ENCODE results near the gene TSHZ2. TPM values are rescaled to one million over a fixed set of nuclear protein-coding genes. Genes with fewer than 3 reads are reported as not detected.

The TSHZ2 gene
- total RNA-seq, 1 donor from 2014 or later: 12.6 TPM

GRCh38 chr20:53492212-53492611 lies 520.1 kb downstream of the TSHZ2 start:
- ATAC-seq (no peak), DNase-seq (no peak)
- H3K9me3 ChIP-seq: no peaks in the 10 kb centered on the region
- no peaks in the 10 kb centered on the region for H3K4me1 ChIP-seq
- no peak overlapping the region for H3K27ac ChIP-seq
- no peaks in the 10 kb centered on the region for H3K27me3 ChIP-seq (ENCODE audit: low read depth)
- no peaks in the 10 kb centered on the region for H3K36me3 ChIP-seq
- no peak overlapping the region for H3K4me3 ChIP-seq
- no peak for TF ChIP-seq CTCF (IDR thresholded peaks at IDR 0.05)
- intact Hi-C loops (cut with DNase I): no loop called here

GRCh38 chr20:53493311-53493857 lies 521.2 kb downstream of the TSHZ2 start:
- no peaks in the 10 kb centered on the region for H3K4me1 ChIP-seq
- intact Hi-C loops (cut with DNase I): no loop called here
- TF ChIP-seq CTCF (IDR thresholded peaks at IDR 0.05): peak; percentile 12

GRCh38 chr20:53494753-53495152 lies 522.6 kb downstream of the TSHZ2 start:
- Histone ChIP-seq H3K36me3 (no peaks in the 10 kb centered on the region), H3K27ac (no peak overlapping the region), H3K9me3 (no peaks in the 10 kb centered on the region), H3K27me3 (ENCODE audit: low read depth) (no peaks in the 10 kb centered on the region), H3K4me1 (no peaks in the 10 kb centered on the region), H3K4me3 (no peak overlapping the region)
- ATAC-seq (no peak), DNase-seq (no peak)
- no peak for TF ChIP-seq CTCF (IDR thresholded peaks at IDR 0.05)
- intact Hi-C loops (cut with DNase I): no loop called here

More at GRCh38 chr20:53493311-53493857, 521.2 kb downstream of the TSHZ2 start:
- H3K4me3 ChIP-seq: no peak overlapping the region
- H3K27me3 ChIP-seq (ENCODE audit: low read depth): no peaks in the 10 kb centered on the region
- no peak overlapping the region for H3K27ac ChIP-seq
- no peaks in the 10 kb centered on the region for H3K36me3 ChIP-seq
- H3K9me3 ChIP-seq: no peaks in the 10 kb centered on the region
- ATAC-seq: no peak
- no peak for DNase-seq

- Histone ChIP-seq H3K9me3 (no peaks in the 10 kb centered on the region), H3K27me3 (ENCODE audit: low read depth) (no peaks in the 10 kb centered on the region), H3K36me3 (no peaks in the 10 kb centered on the region), H3K4me1 (no peaks in the 10 kb centered on the region), H3K4me3 (no peak overlapping the region), H3K27ac (no peak overlapping the region)
- no peak for ATAC-seq
- DNase-seq: no peak
- intact Hi-C loops (cut with DNase I): no loop called here
- no peak for TF ChIP-seq CTCF (IDR thresholded peaks at IDR 0.05)
These were observed 523.4 kb downstream of the TSHZ2 start for GRCh38 chr20:53495398-53496092.

GRCh38 chr20:53497246-53497645 lies 525.1 kb downstream of the TSHZ2 start:
- Histone ChIP-seq H3K4me1 (no peaks in the 10 kb centered on the region), H3K27me3 (ENCODE audit: low read depth) (no peaks in the 10 kb centered on the region), H3K9me3 (no peaks in the 10 kb centered on the region), H3K36me3 (no peaks in the 10 kb centered on the region), H3K27ac (no peak overlapping the region), H3K4me3 (no peak overlapping the region)
- intact Hi-C loops (cut with DNase I): no loop called here
- DNase-seq (no peak), ATAC-seq (no peak)
- no peak for TF ChIP-seq CTCF (IDR thresholded peaks at IDR 0.05)
